Activated T-cell treated with anti-CD3 and anti-CD28 coated beads, Interleukin-2, amount 50 U/mL, for 72 hours (primary cell): ENCODE measurements around the gene CDADC1. TPM values are rescaled to one million over a fixed set of nuclear protein-coding genes. Genes with fewer than 3 reads are reported as not detected.

Experiments used
- ATAC-seq, 2 donors: fragments of 150-1000 bp; cut with Tn5 transposase; replicated peaks in 1 of 2; 2 replicates each; pipeline ENCODE4 v1.10.0; 2021; ENCODE audit warnings: moderate library complexity in 2 of 2, mild to moderate bottlenecking in 1 of 2
- DNase-seq, 2 donors: peaks; one replicate each; pipeline ENCODE4 v3.0.0; 2021 to 2022; ENCODE audit warnings: mixed read lengths in 1 of 2
- H3K27ac Mint-ChIP-seq: one replicate; pipeline ENCODE4 v1.8.0; 2022; ENCODE audit warnings: mild to moderate bottlenecking, moderate library complexity, mixed read lengths
- H3K27me3 Mint-ChIP-seq: one replicate; pipeline ENCODE4 v1.8.0; 2022; ENCODE audit warnings: low read depth, mixed read lengths
- H3K36me3 Mint-ChIP-seq, 2 donors: one replicate each; pipeline ENCODE4 v1.8.0; 2022; ENCODE audit warnings: mixed read lengths in 2 of 2, mild to moderate bottlenecking in 1 of 2; ENCODE audit not compliant: insufficient read depth in 2 of 2
- H3K4me1 Mint-ChIP-seq: one replicate; pipeline ENCODE4 v1.8.0; 2022; ENCODE audit warnings: low read depth, mixed read lengths
- H3K4me3 Mint-ChIP-seq, 2 donors: one replicate each; pipeline ENCODE4 v1.8.0; 2022; ENCODE audit warnings: mild to moderate bottlenecking in 2 of 2, mixed read lengths in 2 of 2, moderate library complexity in 2 of 2
- H3K9me3 Mint-ChIP-seq, 2 donors: one replicate each; pipeline ENCODE4 v1.8.0; 2022; ENCODE audit warnings: mixed read lengths in 2 of 2
- total RNA-seq, 2 donors: library from RNA; stranded (reverse); gene quantifications; one replicate each; pipeline ENCODE4 v1.2.3, GENCODE V29; 2022

The CDADC1 gene
- total RNA-seq, 2 donors from 2014 or later = 13.4 to 14.8 TPM

GRCh38 chr13:49303533-49304252 is 56.0 kb downstream of the CDADC1 start:
- ATAC-seq (no peak), DNase-seq (no peak)
- Mint-ChIP-seq H3K9me3 (no peaks in the 10 kb centered on the region), H3K36me3 (no peaks in the 10 kb centered on the region), H3K4me1 (peaks cover 18% of the 10 kb centered on the region), H3K27me3 (peaks cover 5% of the 10 kb centered on the region), H3K4me3 (no peak overlapping the region), H3K27ac (no peak overlapping the region)

DNA sequence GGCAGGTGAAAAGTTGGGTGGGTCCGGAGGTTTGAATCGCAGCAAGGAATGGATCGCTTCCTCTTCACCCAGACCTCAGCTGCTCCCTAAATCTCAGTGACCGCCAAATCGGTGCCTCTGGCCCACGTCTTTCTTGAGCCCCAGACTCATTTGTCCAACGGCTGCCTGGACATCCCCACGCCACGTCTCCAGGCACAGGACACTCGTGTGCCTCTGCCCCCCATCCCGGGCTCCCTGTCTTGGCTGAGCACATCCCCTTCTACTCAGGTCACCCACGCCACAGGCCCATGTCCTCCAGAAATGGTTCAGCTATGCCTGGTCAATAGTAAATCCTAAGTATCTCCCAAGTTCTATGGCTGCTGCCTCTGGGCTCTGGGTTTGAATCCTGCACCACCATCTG is 56.6 kb downstream of the CDADC1 start:
- Mint-ChIP-seq H3K4me3 (no peak overlapping the region), H3K36me3 (no peaks in the 10 kb centered on the region), H3K27me3 (peaks cover 5% of the 10 kb centered on the region), H3K4me1 (peaks cover 18% of the 10 kb centered on the region), H3K9me3 (no peaks in the 10 kb centered on the region), H3K27ac (no peak overlapping the region)
- ATAC-seq = no peak
- DNase-seq = no peak

GRCh38 chr13:49304763-49305700 is 57.3 kb downstream of the CDADC1 start:
- Mint-ChIP-seq H3K9me3 (no peaks in the 10 kb centered on the region), H3K27ac (no peak overlapping the region), H3K4me1 (peaks cover 18% of the 10 kb centered on the region), H3K4me3 (no peak overlapping the region), H3K27me3 (peaks cover 5% of the 10 kb centered on the region), H3K36me3 (no peaks in the 10 kb centered on the region)
- DNase-seq = no peak
- ATAC-seq = no peak

- Mint-ChIP-seq H3K36me3 (no peaks in the 10 kb centered on the region), H3K27me3 (peaks cover 5% of the 10 kb centered on the region), H3K4me3 (no peak overlapping the region), H3K4me1 (peaks cover 18% of the 10 kb centered on the region), H3K9me3 (no peaks in the 10 kb centered on the region), H3K27ac (no peak overlapping the region)
- DNase-seq (no peak), ATAC-seq (no peak)
Observed at GRCh38 chr13:49305792-49306425, 58.2 kb downstream of the CDADC1 start.

GRCh38 chr13:49307365-49307764 is 59.6 kb downstream of the CDADC1 start:
- no peaks in the 10 kb centered on the region for H3K9me3 Mint-ChIP-seq
- peaks cover 5% of the 10 kb centered on the region for H3K27me3 Mint-ChIP-seq
- ATAC-seq (no peak), DNase-seq (no peak)
- no peak overlapping the region for H3K4me3 Mint-ChIP-seq
- no peak overlapping the region for H3K27ac Mint-ChIP-seq
- H3K36me3 Mint-ChIP-seq = no peaks in the 10 kb centered on the region
- H3K4me1 Mint-ChIP-seq = peaks cover 6% of the 10 kb centered on the region

DNA sequence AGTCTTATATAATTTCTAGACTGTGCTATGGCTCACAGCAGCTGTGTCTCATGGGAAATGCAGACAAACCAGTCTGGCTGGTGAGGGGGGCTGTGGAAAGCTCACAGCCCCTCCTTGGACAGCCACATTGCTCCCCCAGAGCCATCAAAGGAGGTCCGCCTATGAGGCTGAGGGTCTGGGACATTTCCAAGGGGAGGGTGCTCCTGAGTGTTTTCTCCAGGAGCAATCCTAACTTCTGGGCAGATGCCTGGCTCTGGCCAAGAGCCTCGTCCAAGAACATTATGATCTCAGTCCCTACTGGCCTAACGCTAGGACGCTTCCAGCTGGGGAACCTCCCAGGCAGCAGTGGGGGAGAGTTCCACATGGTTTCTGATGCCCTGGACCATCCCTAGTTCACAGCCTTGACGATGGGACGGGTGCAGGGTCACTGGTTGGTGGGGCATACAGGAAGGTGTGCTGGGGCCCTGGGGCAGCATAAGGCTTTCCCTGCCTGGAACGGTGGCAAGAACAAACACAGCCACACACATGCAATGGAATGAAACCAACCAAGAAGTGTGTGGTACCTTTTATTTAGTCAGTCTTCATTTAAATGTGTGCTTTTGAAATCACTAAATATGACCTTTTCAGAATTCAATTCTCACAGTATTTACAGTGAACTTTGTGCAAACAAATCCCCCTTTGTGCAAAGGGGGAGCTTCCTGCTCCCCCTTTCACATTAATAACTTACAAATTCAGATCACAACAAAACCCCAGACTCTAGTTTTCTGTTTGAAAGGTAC is 60.6 kb downstream of the CDADC1 start:
- Mint-ChIP-seq H3K9me3 (no peaks in the 10 kb centered on the region), H3K4me1 (no peaks in the 10 kb centered on the region), H3K27me3 (no peaks in the 10 kb centered on the region), H3K4me3 (no peak overlapping the region), H3K36me3 (no peaks in the 10 kb centered on the region), H3K27ac (no peak overlapping the region)
- ATAC-seq (no peak), DNase-seq (no peak)

- no peak overlapping the region for H3K4me3 Mint-ChIP-seq
- ATAC-seq (no peak), DNase-seq (no peak)
- H3K27me3 Mint-ChIP-seq = no peaks in the 10 kb centered on the region
- H3K27ac Mint-ChIP-seq = no peak overlapping the region
- H3K36me3 Mint-ChIP-seq = no peaks in the 10 kb centered on the region
- H3K4me1 Mint-ChIP-seq = peaks cover 4% of the 10 kb centered on the region
- H3K9me3 Mint-ChIP-seq = no peaks in the 10 kb centered on the region
Observed at GRCh38 chr13:49308921-49309408, 61.2 kb downstream of the CDADC1 start.

DNA sequence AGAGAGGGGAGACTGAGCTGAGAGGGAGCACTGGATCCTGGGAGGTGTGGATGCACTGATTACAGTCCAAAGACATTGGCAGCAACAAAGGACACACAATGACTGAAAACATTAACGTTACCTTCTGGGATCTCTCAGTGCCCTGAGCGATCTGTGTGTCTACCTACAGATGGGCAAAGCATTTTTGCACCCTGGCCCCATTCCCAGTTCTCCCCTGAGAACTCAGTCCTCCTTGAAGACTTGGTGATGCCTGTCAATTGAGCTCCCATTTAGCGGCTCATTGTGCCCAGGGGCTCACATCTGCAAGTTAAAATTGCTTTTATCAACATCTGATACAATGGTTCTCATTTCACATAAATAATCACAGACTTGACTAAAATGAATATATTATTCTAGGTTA is 62.5 kb downstream of the CDADC1 start:
- no peak overlapping the region for H3K27ac Mint-ChIP-seq
- H3K4me1 Mint-ChIP-seq = peaks cover 9% of the 10 kb centered on the region
- no peaks in the 10 kb centered on the region for H3K27me3 Mint-ChIP-seq
- no peaks in the 10 kb centered on the region for H3K9me3 Mint-ChIP-seq
- no peak for ATAC-seq
- H3K36me3 Mint-ChIP-seq = no peaks in the 10 kb centered on the region
- no peak for DNase-seq
- no peak overlapping the region for H3K4me3 Mint-ChIP-seq

- H3K27ac Mint-ChIP-seq = no peak overlapping the region
- H3K4me3 Mint-ChIP-seq = no peak overlapping the region
- DNase-seq = no peak
- H3K9me3 Mint-ChIP-seq = no peaks in the 10 kb centered on the region
- peaks cover 9% of the 10 kb centered on the region for H3K4me1 Mint-ChIP-seq
- no peak for ATAC-seq
- H3K36me3 Mint-ChIP-seq = no peaks in the 10 kb centered on the region
- no peaks in the 10 kb centered on the region for H3K27me3 Mint-ChIP-seq
Observed at GRCh38 chr13:49311816-49312215, 64.1 kb downstream of the CDADC1 start.

DNA sequence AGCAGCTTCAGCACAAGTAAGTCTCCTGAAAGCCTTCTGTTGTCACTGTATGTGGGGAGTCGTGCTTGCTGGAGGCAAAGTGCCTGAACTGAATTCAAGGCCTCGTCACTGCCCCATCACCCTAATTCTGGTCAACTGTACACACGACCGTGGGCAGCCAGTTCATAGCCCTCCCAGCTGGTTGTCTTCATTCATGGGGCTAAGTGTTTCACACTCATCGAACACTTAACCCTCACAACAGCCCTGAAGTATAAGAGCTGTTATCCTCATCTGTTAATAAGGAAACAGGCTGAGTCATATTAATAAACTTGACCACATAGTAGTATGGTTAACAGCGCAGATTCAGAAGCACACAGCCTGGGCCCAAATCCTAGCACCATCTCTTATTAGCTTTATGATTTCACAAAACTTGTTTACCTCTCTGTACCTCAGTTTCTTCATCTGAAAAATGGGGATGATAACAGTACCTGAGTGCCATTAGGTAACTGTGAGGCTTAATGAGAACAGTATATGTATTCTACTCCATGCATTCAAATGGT is 66.7 kb downstream of the CDADC1 start:
- no peaks in the 10 kb centered on the region for H3K36me3 Mint-ChIP-seq
- no peaks in the 10 kb centered on the region for H3K27me3 Mint-ChIP-seq
- no peaks in the 10 kb centered on the region for H3K9me3 Mint-ChIP-seq
- H3K27ac Mint-ChIP-seq = no peak overlapping the region
- H3K4me1 Mint-ChIP-seq = peaks cover 9% of the 10 kb centered on the region
- ATAC-seq (no peak), DNase-seq (no peak)
- H3K4me3 Mint-ChIP-seq = no peak overlapping the region

DNA sequence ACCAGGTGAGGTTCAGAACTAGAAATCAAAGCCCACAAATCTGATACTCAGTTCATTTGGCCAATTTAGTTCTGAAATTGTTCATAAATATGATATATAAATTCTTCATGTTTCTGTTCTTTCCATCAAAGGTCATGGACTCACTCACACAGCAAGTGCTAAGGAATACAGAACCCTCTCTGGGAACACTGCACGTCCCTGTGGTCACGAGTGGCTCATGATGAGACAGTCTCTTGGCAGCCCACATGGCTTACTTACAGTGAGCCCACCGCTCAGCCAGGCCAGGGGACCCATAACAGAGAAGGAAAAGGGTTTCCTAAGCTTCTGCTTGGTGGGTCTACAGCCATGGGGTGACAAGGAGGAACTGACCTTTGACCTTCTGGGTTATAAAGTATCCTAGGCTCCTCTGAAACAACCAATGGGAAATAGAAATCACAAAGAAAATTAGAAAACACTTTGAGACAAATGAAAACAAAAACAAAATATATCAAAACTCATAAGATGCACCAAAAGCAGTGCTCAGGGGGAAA is 67.4 kb downstream of the CDADC1 start:
- Mint-ChIP-seq H3K27ac (no peak overlapping the region), H3K4me3 (no peak overlapping the region), H3K4me1 (peaks cover 9% of the 10 kb centered on the region), H3K36me3 (no peaks in the 10 kb centered on the region), H3K9me3 (no peaks in the 10 kb centered on the region), H3K27me3 (no peaks in the 10 kb centered on the region)
- no peak for DNase-seq
- no peak for ATAC-seq

GRCh38 chr13:49315756-49316482 is 68.2 kb downstream of the CDADC1 start:
- DNase-seq = no peak
- ATAC-seq = no peak
- H3K9me3 Mint-ChIP-seq = no peaks in the 10 kb centered on the region
- no peak overlapping the region for H3K27ac Mint-ChIP-seq
- no peak overlapping the region for H3K4me3 Mint-ChIP-seq
- H3K36me3 Mint-ChIP-seq = no peaks in the 10 kb centered on the region
- H3K4me1 Mint-ChIP-seq = peaks cover 9% of the 10 kb centered on the region
- no peaks in the 10 kb centered on the region for H3K27me3 Mint-ChIP-seq
